H9 (cell line): ENCODE results near the gene SLC4A3. TPM values are rescaled to one million over a fixed set of nuclear protein-coding genes. Genes with fewer than 3 reads are reported as not detected.
A peak's percentile ranks its signal among the peaks of the same experiment; 100 is the strongest.

Source experiments
- DNase-seq: peaks from one replicate; pipeline ENCODE4 v3.0.0-alpha.2; 2017
- H2AFZ ChIP-seq: one replicate; pipeline ENCODE4 v1.6.1; 2013; ENCODE audit warnings: mild to moderate bottlenecking, low read length, control low read depth, moderate library complexity
- H2AK5ac ChIP-seq: 2 replicates; pipeline ENCODE4 v1.6.1; 2013; ENCODE audit warnings: low read length, control low read depth, mixed read lengths; ENCODE audit not compliant: insufficient read length
- H2BK120ac ChIP-seq: one replicate; pipeline ENCODE4 v1.6.1; 2013; ENCODE audit warnings: low read depth, mild to moderate bottlenecking, low read length, control low read depth, inconsistent platforms; ENCODE audit not compliant: poor library complexity, severe bottlenecking
- H2BK12ac ChIP-seq: 2 replicates; pipeline ENCODE4 v1.6.1; 2013; ENCODE audit warnings: low read length, control low read depth, mixed read lengths, low read depth; ENCODE audit not compliant: insufficient read length
- H2BK15ac ChIP-seq: 2 replicates; pipeline ENCODE4 v1.6.1; 2013; ENCODE audit warnings: low read depth, low read length, control low read depth
- H2BK20ac ChIP-seq: one replicate; pipeline ENCODE4 v1.6.1; 2013; ENCODE audit warnings: low read depth, mild to moderate bottlenecking, low read length, control low read depth, inconsistent platforms; ENCODE audit not compliant: poor library complexity, severe bottlenecking
- H2BK5ac ChIP-seq: 2 replicates; pipeline ENCODE4 v1.6.1; 2013; ENCODE audit warnings: low read length, control low read depth, mixed read lengths; ENCODE audit not compliant: insufficient read length
- H3K14ac ChIP-seq: 2 replicates; pipeline ENCODE4 v1.6.1; 2013; ENCODE audit warnings: low read length, control low read depth; ENCODE audit not compliant: insufficient read depth
- H3K18ac ChIP-seq: 2 replicates; pipeline ENCODE4 v1.6.1; 2013; ENCODE audit warnings: low read depth, mild to moderate bottlenecking, mixed read lengths, low read length, control low read depth; ENCODE audit not compliant: insufficient read length
- H3K23ac ChIP-seq: 2 replicates; pipeline ENCODE4 v1.6.1; 2013; ENCODE audit warnings: low read length, control low read depth, mixed read lengths, low read depth; ENCODE audit not compliant: insufficient read length
- H3K23me2 ChIP-seq: 2 replicates; pipeline ENCODE4 v1.6.1; 2013; ENCODE audit warnings: low read depth, mild to moderate bottlenecking, mixed read lengths, low read length, control low read depth; ENCODE audit not compliant: insufficient read length, poor library complexity, severe bottlenecking
- H3K27ac ChIP-seq: 2 replicates; pipeline ENCODE4 v1.5.1; 2013; ENCODE audit warnings: low read length, control low read depth, mixed read lengths, low read depth; ENCODE audit not compliant: insufficient read length
- H3K27me3 ChIP-seq: 2 replicates; pipeline ENCODE4 v1.6.1; 2013; ENCODE audit warnings: low read length, control low read depth, inconsistent platforms; ENCODE audit not compliant: insufficient read depth
- H3K4ac ChIP-seq: 2 replicates; pipeline ENCODE4 v1.6.1; 2013; ENCODE audit warnings: low read depth, mild to moderate bottlenecking, control low read depth, inconsistent platforms, low read length, moderate library complexity
- H3K4me1 ChIP-seq: 2 replicates; pipeline ENCODE4 v1.6.1; 2013; ENCODE audit warnings: low read length, control low read depth, inconsistent platforms; ENCODE audit not compliant: insufficient read depth
- H3K4me2 ChIP-seq: 2 replicates; pipeline ENCODE4 v1.6.1; 2013; ENCODE audit warnings: low read length, control low read depth, mixed read lengths; ENCODE audit not compliant: insufficient read length, insufficient read depth
- H3K56ac ChIP-seq: 2 replicates; pipeline ENCODE4 v1.6.1; 2013; ENCODE audit warnings: low read depth, mild to moderate bottlenecking, mixed read lengths, low read length, control low read depth; ENCODE audit not compliant: insufficient read length
- H3K79me1 ChIP-seq: 2 replicates; pipeline ENCODE4 v1.6.1; 2013; ENCODE audit warnings: low read depth, mild to moderate bottlenecking, moderate library complexity, low read length, control low read depth, inconsistent platforms; ENCODE audit not compliant: insufficient read depth, poor library complexity, severe bottlenecking
- H3K79me2 ChIP-seq: 2 replicates; pipeline ENCODE4 v1.6.1; 2013; ENCODE audit warnings: low read length, control low read depth, inconsistent platforms; ENCODE audit not compliant: insufficient read depth
- H3K9ac ChIP-seq: 2 replicates; pipeline ENCODE4 v1.6.1; 2013; ENCODE audit warnings: low read length, control low read depth, mixed read lengths; ENCODE audit not compliant: insufficient read length; ENCODE audit errors: extremely low read depth
- H3K9me3 ChIP-seq: one replicate; pipeline ENCODE4 v1.6.1; 2013; ENCODE audit warnings: low read depth, low read length, inconsistent platforms; ENCODE audit not compliant: control insufficient read depth
- H3T11ph ChIP-seq: one replicate; pipeline ENCODE4 v1.6.1; 2013; ENCODE audit warnings: mild to moderate bottlenecking, low read length, control low read depth, inconsistent platforms
- H4K20me1 ChIP-seq: one replicate; pipeline ENCODE4 v1.6.1; 2013; ENCODE audit not compliant: control insufficient read depth, insufficient read length, insufficient read depth
- H4K5ac ChIP-seq: 2 replicates; pipeline ENCODE4 v1.6.1; 2013; ENCODE audit warnings: low read depth, mild to moderate bottlenecking, mixed read lengths, low read length, control low read depth; ENCODE audit not compliant: insufficient read length
- H4K8ac ChIP-seq: replicated peaks from 2 replicates; pipeline ENCODE4 v1.6.1; 2013; ENCODE audit warnings: low read length, control low read depth, mixed read lengths, low read depth; ENCODE audit not compliant: insufficient read length
- H4K91ac ChIP-seq: 2 replicates; pipeline ENCODE4 v1.6.1; 2013; ENCODE audit warnings: low read depth, mild to moderate bottlenecking, moderate library complexity, mixed read lengths, low read length, control low read depth; ENCODE audit not compliant: insufficient read length
- H3K27ac Mint-ChIP-seq, 3 experiments: 2 replicates in 2 of 3; 3 replicates in 1 of 3; pipeline ENCODE4 v1.8.0; 2020 to 2021; ENCODE audit warnings: mixed read lengths in 3 of 3, mild to moderate bottlenecking in 1 of 3, moderate library complexity in 1 of 3
- H3K27me3 Mint-ChIP-seq: 2 replicates; pipeline ENCODE4 v1.8.0; 2021; ENCODE audit warnings: low read depth, mild to moderate bottlenecking, moderate library complexity, mixed read lengths
- H3K36me3 Mint-ChIP-seq, 3 experiments: 2 replicates in 2 of 3; 3 replicates in 1 of 3; pipeline ENCODE4 v1.8.0; 2020 to 2021; ENCODE audit warnings: low read depth in 3 of 3, mixed read lengths in 3 of 3; ENCODE audit not compliant: insufficient read depth in 1 of 3
- H3K4me1 Mint-ChIP-seq, 2 experiments: 2 replicates each; pipeline ENCODE4 v1.8.0; 2020; ENCODE audit warnings: mixed read lengths in 2 of 2
- H3K4me3 Mint-ChIP-seq, 2 experiments: 2 replicates in 1 of 2; 3 replicates in 1 of 2; pipeline ENCODE4 v1.8.0; 2020 to 2021; ENCODE audit warnings: mild to moderate bottlenecking in 2 of 2, mixed read lengths in 2 of 2, moderate library complexity in 1 of 2
- H3K9me3 Mint-ChIP-seq, 2 experiments: 2 replicates in 1 of 2; 3 replicates in 1 of 2; pipeline ENCODE4 v1.8.0; 2020; ENCODE audit warnings: mild to moderate bottlenecking in 2 of 2, mixed read lengths in 2 of 2, moderate library complexity in 1 of 2
- CTCF ChIP-seq: fragments of 200-600 bp; sonication (generic); conservative IDR thresholded peaks from 3 replicates; pipeline ENCODE4 v1.8.0; 2021; ENCODE audit warnings: antibody characterized with exemption, mild to moderate bottlenecking
- WGBS: extraction: QIAGEN DNeasy Blood & Tissue Kit; methylation state at CpG from one replicate; pipeline ENCODE4 v1.1.7; 2013; ENCODE audit warnings: missing lambda C conversion rate, low lambda C conversion rate, mixed read lengths; ENCODE audit not compliant: insufficient read length; ENCODE audit errors: extremely low coverage; 5-methylcytosine and 5-hydroxymethylcytosine counted together
- total RNA-seq: library from RNA; stranded (reverse); gene quantifications from 2 replicates; pipeline ENCODE4 v1.2.1, GENCODE V29; 2021

The SLC4A3 gene
- total RNA-seq, 1 experiment from 2014 or later, result 11.1 TPM

DNA sequence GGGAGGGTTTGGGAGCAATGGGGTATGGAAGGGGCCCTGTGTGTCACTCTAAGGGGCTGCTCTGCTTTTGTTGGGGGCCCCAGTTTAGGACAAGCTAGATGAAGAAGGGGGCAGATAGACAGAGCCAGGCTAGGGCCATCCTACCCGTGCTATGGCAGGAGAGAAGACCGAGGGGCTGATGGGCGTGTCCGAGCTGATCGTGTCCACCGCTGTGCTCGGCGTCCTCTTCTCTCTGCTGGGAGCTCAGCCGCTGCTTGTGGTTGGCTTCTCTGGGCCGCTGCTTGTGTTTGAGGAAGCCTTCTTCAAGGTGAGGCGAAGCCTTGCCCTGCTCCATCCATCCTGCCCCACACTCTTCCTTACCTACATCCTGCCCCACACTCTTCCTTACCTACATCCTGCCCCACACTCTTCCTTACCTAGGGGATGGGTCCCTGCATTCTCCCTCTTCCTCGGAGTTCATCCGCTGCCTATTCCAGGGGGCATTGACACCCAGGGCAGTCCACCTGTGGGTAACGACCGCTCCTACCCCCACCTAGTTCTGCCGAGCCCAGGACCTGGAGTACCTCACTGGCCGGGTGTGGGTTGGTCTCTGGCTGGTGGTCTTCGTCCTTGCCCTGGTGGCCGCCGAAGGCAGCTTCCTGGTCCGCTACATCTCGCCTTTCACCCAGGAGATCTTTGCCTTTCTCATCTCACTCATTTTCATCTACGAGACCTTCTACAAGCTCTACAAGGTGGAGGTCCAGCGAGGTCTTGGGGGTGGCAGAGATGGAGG lies 8.9 kb downstream of the SLC4A3 start:
- no peaks in the 10 kb centered on the region for H3K4me1 ChIP-seq
- H4K8ac ChIP-seq, result no peak overlapping the region
- H3K9me3 Mint-ChIP-seq, result no peaks in the 10 kb centered on the region; a peak in 1 of 5 replicates
- H2BK12ac ChIP-seq, result no peak overlapping the region
- H3K27me3 Mint-ChIP-seq, result no peaks in the 10 kb centered on the region; the same call in 1 of the 2 replicates
- H2BK15ac ChIP-seq, result no peak overlapping the region
- no peak overlapping the region for H3T11ph ChIP-seq
- H2AFZ ChIP-seq, result no peak overlapping the region
- no peak overlapping the region for H4K91ac ChIP-seq
- H3K4me1 Mint-ChIP-seq, result no peaks in the 10 kb centered on the region
- H3K36me3 Mint-ChIP-seq, result peaks cover 0 to 16% (median 10%) of the 10 kb centered on the region in 3 experiments; a peak in 5 of 7 replicates
- H2BK5ac ChIP-seq, result no peak overlapping the region
- H3K4ac ChIP-seq, result no peak overlapping the region
- no peak overlapping the region for H3K23ac ChIP-seq
- no peak overlapping the region for H3K27ac Mint-ChIP-seq
- H3K18ac ChIP-seq, result no peak overlapping the region
- no peaks in the 10 kb centered on the region for H3K79me2 ChIP-seq
- no peaks in the 10 kb centered on the region for H4K20me1 ChIP-seq
- H3K9me3 ChIP-seq, result no peaks in the 10 kb centered on the region
- no peak overlapping the region for H4K5ac ChIP-seq
- no peak overlapping the region for H3K4me2 ChIP-seq
- peak; percentile 25 for DNase-seq
- WGBS, result no CpG with 5 or more reads among the region's 24 CpGs
- no peaks in the 10 kb centered on the region for H3K23me2 ChIP-seq
- no peak for TF ChIP-seq CTCF
- no peak overlapping the region for H3K4me3 Mint-ChIP-seq
- H3K14ac ChIP-seq, result no peak overlapping the region; the same call in 1 of the 2 replicates
- no peak overlapping the region for H2BK20ac ChIP-seq
- no peak overlapping the region for H2AK5ac ChIP-seq
- H3K56ac ChIP-seq, result no peak overlapping the region
- no peaks in the 10 kb centered on the region for H3K79me1 ChIP-seq
- H2BK120ac ChIP-seq, result no peak overlapping the region
- H3K9ac ChIP-seq, result no peak overlapping the region
- no peaks in the 10 kb centered on the region for H3K27me3 ChIP-seq
- no peak overlapping the region for H3K27ac ChIP-seq
